ENCODE measurements around the gene WIPF3. TPM values are rescaled to one million over a fixed set of nuclear protein-coding genes. Genes with fewer than 3 reads are reported as not detected.

Gene WIPF3
- total RNA-seq, 1 experiment from 2014 or later, result 0.26 TPM

- ChIA-PET POLR2A (ENCODE audit: unreplicated experiment) (no interaction called here), CTCF (no interaction called here)
- H3F3A ChIP-seq (ENCODE audit: insufficient read depth, low read depth), result no peaks in the 10 kb centered on the region
- no peak for DNase-seq
- no peak overlapping the region for H2AFZ ChIP-seq
- H3K4me3 ChIP-seq, result no peak overlapping the region
- no peaks in the 10 kb centered on the region for H3K9me2 ChIP-seq (ENCODE audit: insufficient read depth)
- H3K4me2 ChIP-seq, result no peak overlapping the region
- no peaks in the 10 kb centered on the region for H3K36me3 ChIP-seq (ENCODE audit: low read depth)
- TF ChIP-seq, protein P1, sequence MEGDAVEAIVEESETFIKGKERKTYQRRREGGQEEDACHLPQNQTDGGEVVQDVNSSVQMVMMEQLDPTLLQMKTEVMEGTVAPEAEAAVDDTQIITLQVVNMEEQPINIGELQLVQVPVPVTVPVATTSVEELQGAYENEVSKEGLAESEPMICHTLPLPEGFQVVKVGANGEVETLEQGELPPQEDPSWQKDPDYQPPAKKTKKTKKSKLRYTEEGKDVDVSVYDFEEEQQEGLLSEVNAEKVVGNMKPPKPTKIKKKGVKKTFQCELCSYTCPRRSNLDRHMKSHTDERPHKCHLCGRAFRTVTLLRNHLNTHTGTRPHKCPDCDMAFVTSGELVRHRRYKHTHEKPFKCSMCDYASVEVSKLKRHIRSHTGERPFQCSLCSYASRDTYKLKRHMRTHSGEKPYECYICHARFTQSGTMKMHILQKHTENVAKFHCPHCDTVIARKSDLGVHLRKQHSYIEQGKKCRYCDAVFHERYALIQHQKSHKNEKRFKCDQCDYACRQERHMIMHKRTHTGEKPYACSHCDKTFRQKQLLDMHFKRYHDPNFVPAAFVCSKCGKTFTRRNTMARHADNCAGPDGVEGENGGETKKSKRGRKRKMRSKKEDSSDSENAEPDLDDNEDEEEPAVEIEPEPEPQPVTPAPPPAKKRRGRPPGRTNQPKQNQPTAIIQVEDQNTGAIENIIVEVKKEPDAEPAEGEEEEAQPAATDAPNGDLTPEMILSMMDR (conservative IDR thresholded peaks at IDR 0.05), result no peak
- TF ChIP-seq EZH2 (IDR thresholded peaks at IDR 0.05; ENCODE audit: low read depth), result no peak
- no peaks in the 10 kb centered on the region for H4K20me1 ChIP-seq (ENCODE audit: insufficient read depth)
- H3K27ac ChIP-seq, result no peak overlapping the region
- H3K27me3 ChIP-seq (ENCODE audit: insufficient read depth, low read depth), result peaks cover 3% of the 10 kb centered on the region; the same call in 1 of the 2 replicates
- BruUV-seq (replicated peaks), result no TSS peak
- H3K9me3 ChIP-seq (ENCODE audit: insufficient read depth, low read depth), result no peaks in the 10 kb centered on the region
- no peaks in the 10 kb centered on the region for H3K79me2 ChIP-seq (ENCODE audit: low read depth)
- intact Hi-C loops (cut with micrococcal nuclease; ENCODE audit: unreplicated experiment), result no loop called here
- no peaks in the 10 kb centered on the region for H3K4me1 ChIP-seq (replicated peaks; ENCODE audit: insufficient read depth)
These were observed 36.8 kb downstream of the WIPF3 start for GRCh38 chr7:29843093-29843492.

DNA sequence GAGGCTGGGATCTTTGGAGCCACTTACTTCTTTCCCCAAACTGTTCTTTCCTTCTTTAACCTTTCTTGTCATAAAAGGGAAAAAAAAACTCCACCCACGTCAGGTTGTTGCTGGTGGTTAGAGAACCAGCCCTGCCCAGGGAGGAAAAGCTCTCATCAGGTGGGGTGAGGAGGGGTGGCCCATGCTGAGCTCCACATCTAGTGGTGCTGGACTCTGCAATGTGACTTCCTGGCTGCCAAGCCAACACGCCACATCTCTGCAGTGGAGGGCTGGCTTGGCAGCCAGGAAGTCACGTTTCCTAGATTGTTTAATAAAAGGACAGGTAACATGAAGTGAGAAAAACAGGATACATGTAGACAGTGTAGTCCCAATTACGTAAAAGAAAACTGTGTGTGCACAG is 37.4 kb downstream of the WIPF3 start:
- Histone ChIP-seq H3K27ac (no peak overlapping the region), H4K20me1 (ENCODE audit: insufficient read depth) (no peaks in the 10 kb centered on the region), H3K36me3 (ENCODE audit: low read depth) (no peaks in the 10 kb centered on the region), H3F3A (ENCODE audit: insufficient read depth, low read depth) (no peaks in the 10 kb centered on the region), H3K9me3 (ENCODE audit: insufficient read depth, low read depth) (no peaks in the 10 kb centered on the region), H3K9me2 (ENCODE audit: insufficient read depth) (no peaks in the 10 kb centered on the region), H3K27me3 (ENCODE audit: insufficient read depth, low read depth) (peaks cover 3% of the 10 kb centered on the region; the same call in 1 of the 2 replicates), H3K79me2 (ENCODE audit: low read depth) (no peaks in the 10 kb centered on the region), H3K4me3 (no peak overlapping the region), H2AFZ (no peak overlapping the region), H3K4me1 (replicated peaks; ENCODE audit: insufficient read depth) (no peaks in the 10 kb centered on the region), H3K4me2 (no peak overlapping the region)
- DNase-seq, result no peak
- TF ChIP-seq, protein P1 (conservative IDR thresholded peaks at IDR 0.05), result no peak
- TF ChIP-seq EZH2 (IDR thresholded peaks at IDR 0.05; ENCODE audit: low read depth), result no peak
- no TSS peak for BruUV-seq (replicated peaks)
- POLR2A ChIA-PET (ENCODE audit: unreplicated experiment), result no interaction called here
- CTCF ChIA-PET, result no interaction called here
- intact Hi-C loops (cut with micrococcal nuclease; ENCODE audit: unreplicated experiment), result no loop called here

GRCh38 chr7:29844559-29844958 is 38.3 kb downstream of the WIPF3 start:
- Histone ChIP-seq H2AFZ (no peak overlapping the region), H3K4me2 (no peak overlapping the region), H3K9me3 (ENCODE audit: insufficient read depth, low read depth) (no peaks in the 10 kb centered on the region), H3K4me1 (replicated peaks; ENCODE audit: insufficient read depth) (no peaks in the 10 kb centered on the region), H3K79me2 (ENCODE audit: low read depth) (no peaks in the 10 kb centered on the region), H3K27ac (no peak overlapping the region), H3K27me3 (ENCODE audit: insufficient read depth, low read depth) (peaks cover 3% of the 10 kb centered on the region; the same call in 1 of the 2 replicates), H3K4me3 (no peak overlapping the region), H3K9me2 (ENCODE audit: insufficient read depth) (no peaks in the 10 kb centered on the region), H3K36me3 (ENCODE audit: low read depth) (no peaks in the 10 kb centered on the region), H4K20me1 (ENCODE audit: insufficient read depth) (no peaks in the 10 kb centered on the region), H3F3A (ENCODE audit: insufficient read depth, low read depth) (no peaks in the 10 kb centered on the region)
- POLR2A ChIA-PET (ENCODE audit: unreplicated experiment), result no interaction called here
- no peak for DNase-seq
- no TSS peak for BruUV-seq (replicated peaks)
- intact Hi-C loops (cut with micrococcal nuclease; ENCODE audit: unreplicated experiment), result no loop called here
- no peak for TF ChIP-seq EZH2 (IDR thresholded peaks at IDR 0.05; ENCODE audit: low read depth)
- TF ChIP-seq, protein P1 (conservative IDR thresholded peaks at IDR 0.05), result no peak
- CTCF ChIA-PET, result no interaction called here
